Adrenal gland (tissue), 5 donors: ENCODE measurements around the gene BRF1.

ENCODE experiments used
- CTCF ChIP-seq, 6 experiments: fragments of 450-650 bp in 4 of 6; fragments of 200-600 bp in 2 of 6; sonication (generic) in 1 of 6; IDR thresholded peaks; 1 replicate in 5 of 6; 2 replicates in 1 of 6; pipeline versions ENCODE4 v1.5.1 to v1.8.0; 2016 to 2021; ENCODE audit warnings: antibody characterized with exemption in 6 of 6, mild to moderate bottlenecking in 2 of 6, moderate library complexity in 1 of 6
- POLR2A ChIP-seq, 2 donors: fragments of 450-650 bp; IDR thresholded peaks; one replicate each; pipeline ENCODE4 v1.6.1; 2017; ENCODE audit warnings: antibody characterized with exemption in 2 of 2, mild to moderate bottlenecking in 2 of 2, moderate library complexity in 1 of 2
- donor health status: DM: no; HTN: no; CAD: no.

GRCh38 chr14:105285174-105285573 is 15.6 kb downstream of the BRF1 start:
- TF ChIP-seq CTCF (IDR thresholded peaks at IDR 0.05) (no peak), POLR2A (IDR thresholded peaks at IDR 0.05) (no peak)
